H1 (cell line): ENCODE data around the gene PSME2. TPM values are rescaled to one million over a fixed set of nuclear protein-coding genes. Genes with fewer than 3 reads are reported as not detected.

Experiments
- CTCF ChIA-PET: fragments of 300-600 bp; sonication (Branson Sonifier 250); formaldehyde crosslinking; loops from one replicate; lab custom pipeline; 2021; ENCODE audit not compliant: partially characterized antibody; lab: Charles Lee
- POLR2A ChIA-PET: fragments of 300-600 bp; sonication (Branson Sonifier 250); formaldehyde crosslinking; loops from one replicate; lab custom pipeline; 2021; ENCODE audit warnings: inconsistent platforms; ENCODE audit not compliant: partially characterized antibody; lab: Charles Lee
- DNase-seq, 2 experiments: peaks; one replicate each; pipeline versions ENCODE4 v3.0.0 to v3.0.0-alpha.2; 2010 to 2022; ENCODE audit warnings: low spot score in 2 of 2, low read depth in 1 of 2, mixed read lengths in 1 of 2
- FAIRE-seq: peaks from 2 replicates; lab custom pipeline; 2011; peaks lifted over from hg19 to GRCh38; lab: Jason Lieb, UNC
- H2AFZ ChIP-seq: 2 replicates; pipeline ENCODE4 v1.8.1; 2012; ENCODE audit warnings: low read length, inconsistent platforms
- H2AK5ac ChIP-seq: 2 replicates; pipeline ENCODE4 v1.6.1; 2013; ENCODE audit warnings: low read depth, low read length
- H2BK120ac ChIP-seq: replicated peaks from 2 replicates; pipeline ENCODE3; 2013; ENCODE audit warnings: low read depth, low read length, inconsistent platforms
- H2BK12ac ChIP-seq: 2 replicates; pipeline ENCODE4 v1.6.1; 2013; ENCODE audit warnings: low read depth, low read length
- H2BK15ac ChIP-seq: 2 replicates; pipeline ENCODE4 v1.6.1; 2013; ENCODE audit warnings: low read length
- H2BK20ac ChIP-seq: 2 replicates; pipeline ENCODE4 v1.6.1; 2013; ENCODE audit warnings: low read length
- H2BK5ac ChIP-seq: 2 replicates; pipeline ENCODE4 v1.6.1; 2013; ENCODE audit warnings: low read depth, low read length
- H3K14ac ChIP-seq: 2 replicates; pipeline ENCODE4 v1.6.1; 2013; ENCODE audit warnings: inconsistent platforms; ENCODE audit not compliant: insufficient read length
- H3K18ac ChIP-seq: 2 replicates; pipeline ENCODE4 v1.6.1; 2013; ENCODE audit warnings: low read length; ENCODE audit errors: extremely low read depth
- H3K23ac ChIP-seq: 2 replicates; pipeline ENCODE4 v1.6.1; 2013; ENCODE audit warnings: inconsistent platforms; ENCODE audit not compliant: insufficient read length
- H3K23me2 ChIP-seq: 2 replicates; pipeline ENCODE4 v1.6.1; 2013; ENCODE audit warnings: low read depth, low read length
- H3K27ac ChIP-seq: 2 replicates; pipeline ENCODE4 v1.6.1; 2011; ENCODE audit warnings: low read depth, low read length, inconsistent platforms
- H3K27me3 ChIP-seq, 4 experiments: replicated peaks in 1 of 4; 1 replicate in 1 of 4; 2 replicates in 3 of 4; pipeline versions ENCODE4 v1.6.1 to v1.8.1; 2011 to 2013; ENCODE audit warnings: low read length in 3 of 4, mild to moderate bottlenecking in 3 of 4, inconsistent platforms in 2 of 4, mixed read lengths in 2 of 4, moderate library complexity in 1 of 4; ENCODE audit not compliant: control insufficient read depth in 3 of 4, insufficient read depth in 3 of 4; ENCODE audit errors: extremely low read depth in 1 of 4
- H3K36me3 ChIP-seq, 4 experiments: 2 replicates each; pipeline versions ENCODE4 v1.6.1 to v1.8.1; 2011 to 2013; ENCODE audit warnings: mild to moderate bottlenecking in 4 of 4, low read length in 3 of 4, moderate library complexity in 2 of 4, control low read depth in 1 of 4, inconsistent platforms in 1 of 4; ENCODE audit not compliant: insufficient read depth in 4 of 4, control insufficient read depth in 2 of 4
- H3K4ac ChIP-seq: replicated peaks from 2 replicates; pipeline ENCODE3; 2013; ENCODE audit warnings: low read length, low read depth, mixed read lengths, inconsistent platforms; ENCODE audit not compliant: insufficient read length
- H3K4me1 ChIP-seq, 4 experiments: replicated peaks in 1 of 4; 1 replicate in 1 of 4; 2 replicates in 3 of 4; pipeline versions ENCODE4 v1.6.1 to v1.8.1; 2011 to 2013; ENCODE audit warnings: low read length in 3 of 4, inconsistent platforms in 2 of 4, mixed read lengths in 1 of 4; ENCODE audit not compliant: insufficient read depth in 4 of 4, control insufficient read depth in 3 of 4
- H3K4me2 ChIP-seq, 2 experiments: 2 replicates each; pipeline versions ENCODE4 v1.6.1 to v1.8.1; 2011 to 2013; ENCODE audit warnings: low read depth in 2 of 2, low read length in 2 of 2, control low read depth in 1 of 2, inconsistent platforms in 1 of 2, mild to moderate bottlenecking in 1 of 2; ENCODE audit not compliant: insufficient read depth in 1 of 2
- H3K4me3 ChIP-seq, 4 experiments: fragments of 200-600, 300-600 bp in 1 of 4; sonication (generic), shearing (Covaris generic), sonication (Bioruptor Twin) in 1 of 4; 2 replicates each; pipeline versions ENCODE4 v1.5.1 to v1.8.1; 2011 to 2016; ENCODE audit warnings: low read length in 4 of 4, low read depth in 3 of 4, control low read depth in 2 of 4, inconsistent platforms in 2 of 4, mild to moderate bottlenecking in 2 of 4, mixed read lengths in 1 of 4, moderate library complexity in 1 of 4; ENCODE audit not compliant: insufficient read depth in 2 of 4; ENCODE audit errors: extremely low read depth in 1 of 4
- H3K56ac ChIP-seq: replicated peaks from 2 replicates; pipeline ENCODE3; 2013; ENCODE audit warnings: low read depth, mild to moderate bottlenecking, mixed read lengths, low read length, inconsistent platforms; ENCODE audit not compliant: insufficient read length
- H3K79me1 ChIP-seq: 2 replicates; pipeline ENCODE4 v1.6.1; 2013; ENCODE audit warnings: low read depth, low read length, control low read depth
- H3K79me2 ChIP-seq, 2 experiments: 2 replicates each; pipeline versions ENCODE4 v1.6.1 to v1.8.1; 2012 to 2013; ENCODE audit warnings: low read length in 2 of 2, mild to moderate bottlenecking in 2 of 2, inconsistent platforms in 1 of 2; ENCODE audit not compliant: insufficient read depth in 2 of 2, control insufficient read depth in 1 of 2
- H3K9ac ChIP-seq, 4 experiments: replicated peaks in 1 of 4; 1 replicate in 1 of 4; 2 replicates in 3 of 4; pipeline versions ENCODE4 v1.6.1 to v1.8.1; 2011 to 2013; ENCODE audit warnings: low read depth in 3 of 4, low read length in 3 of 4, control low read depth in 2 of 4, mild to moderate bottlenecking in 2 of 4, moderate library complexity in 2 of 4, inconsistent platforms in 1 of 4; ENCODE audit errors: extremely low read depth in 1 of 4
- H3K9me3 ChIP-seq, 2 experiments: 2 replicates each; pipeline versions ENCODE4 v1.6.1 to v1.8.1; 2012 to 2013; ENCODE audit warnings: mild to moderate bottlenecking in 2 of 2, moderate library complexity in 2 of 2, control low read depth in 1 of 2, inconsistent platforms in 1 of 2, low read depth in 1 of 2, low read length in 1 of 2, mixed read lengths in 1 of 2; ENCODE audit not compliant: insufficient read depth in 2 of 2
- H4K20me1 ChIP-seq, 2 experiments: replicated peaks in 1 of 2; 2 replicates each; pipeline versions ENCODE3 to v1.8.1; 2011 to 2013; ENCODE audit warnings: inconsistent platforms in 2 of 2, low read length in 2 of 2, mild to moderate bottlenecking in 1 of 2; ENCODE audit not compliant: insufficient read depth in 2 of 2, control insufficient read depth in 1 of 2
- H4K5ac ChIP-seq: 2 replicates; pipeline ENCODE4 v1.6.1; 2013; ENCODE audit warnings: low read length, low read depth, mixed read lengths, inconsistent platforms; ENCODE audit not compliant: insufficient read length
- H4K8ac ChIP-seq: 2 replicates; pipeline ENCODE4 v1.8.0; 2013; ENCODE audit warnings: mild to moderate bottlenecking, moderate library complexity, low read length, inconsistent platforms; ENCODE audit not compliant: insufficient read depth; ENCODE audit errors: extremely low read depth
- H4K91ac ChIP-seq: replicated peaks from 2 replicates; pipeline ENCODE3; 2013; ENCODE audit warnings: low read length, mixed read lengths, inconsistent platforms; ENCODE audit not compliant: insufficient read length
- BRCA1 ChIP-seq: IDR thresholded peaks from 2 replicates; pipeline ENCODE4 v1.6.1; 2012; ENCODE audit warnings: low read depth, low read length, improper control_type of control experiment
- CBX5 ChIP-seq: fragments of 300-800, 300-1000 bp; sonication (generic); IDR thresholded peaks from 2 replicates; pipeline ENCODE4 v1.7.1; 2016; ENCODE audit warnings: antibody characterized with exemption, low read length, low read depth
- CREB1 ChIP-seq: IDR thresholded peaks from 2 replicates; pipeline ENCODE4 v1.6.1; 2012; ENCODE audit warnings: inconsistent platforms
- CTCF ChIP-seq, 3 experiments: IDR thresholded peaks; 1 replicate in 2 of 3; 2 replicates in 1 of 3; pipeline versions ENCODE4 v1.5.1 to v1.6.1; 2011; ENCODE audit warnings: low read length in 3 of 3, mild to moderate bottlenecking in 3 of 3, inconsistent platforms in 2 of 3, low read depth in 1 of 3, moderate library complexity in 1 of 3; ENCODE audit not compliant: insufficient read depth in 1 of 3; ENCODE audit errors: control extremely low read depth in 1 of 3
- GABPA ChIP-seq: IDR thresholded peaks from 2 replicates; pipeline ENCODE4 v1.6.1; 2011; ENCODE audit warnings: mild to moderate bottlenecking, low read length, moderate library complexity, borderline replicate concordance; ENCODE audit not compliant: insufficient read depth
- HDAC2 ChIP-seq, 2 experiments: fragments of 300-600 bp in 1 of 2; sonication (generic) in 1 of 2; IDR thresholded peaks; 2 replicates each; pipeline ENCODE4 v1.6.1; 2011 to 2012; ENCODE audit warnings: low read depth in 2 of 2, low read length in 2 of 2, mild to moderate bottlenecking in 2 of 2, moderate library complexity in 2 of 2, borderline replicate concordance in 1 of 2, inconsistent platforms in 1 of 2
- KDM5A ChIP-seq: fragments of 200-600 bp; IDR thresholded peaks from 2 replicates; pipeline ENCODE4 v1.7.1; 2012; ENCODE audit warnings: mild to moderate bottlenecking, low read length, inconsistent platforms, mixed read lengths
- RXRA ChIP-seq: IDR thresholded peaks from 2 replicates; pipeline ENCODE4 v1.6.1; 2011; ENCODE audit warnings: low read depth, mild to moderate bottlenecking, low read length, moderate library complexity; ENCODE audit not compliant: insufficient read depth
- SIN3A ChIP-seq, 2 experiments: IDR thresholded peaks in 1 of 2; conservative IDR thresholded peaks in 1 of 2; 2 replicates each; pipeline ENCODE4 v1.6.1; 2011 to 2012; ENCODE audit warnings: low read length in 2 of 2, improper control_type of control experiment in 1 of 2, low read depth in 1 of 2, mild to moderate bottlenecking in 1 of 2
- SIX5 ChIP-seq: IDR thresholded peaks from 2 replicates; pipeline ENCODE4 v1.6.1; 2011; ENCODE audit warnings: mild to moderate bottlenecking, low read depth, low read length
- WGBS, 2 experiments: shearing (Covaris generic) in 1 of 2; methylation state at CpG; one replicate each; pipeline versions ENCODE4 v1.1.6 to v1.1.7; 2013 to 2015; ENCODE audit warnings: low lambda C conversion rate in 2 of 2, mixed read lengths in 2 of 2, inconsistent platforms in 1 of 2, low coverage in 1 of 2, missing lambda C conversion rate in 1 of 2; ENCODE audit not compliant: insufficient replicate concordance in 2 of 2, insufficient coverage in 1 of 2, insufficient read length in 1 of 2; ENCODE audit errors: extremely low coverage in 1 of 2, missing lambda C conversion rate in 1 of 2; 5-methylcytosine and 5-hydroxymethylcytosine counted together
- polyA plus RNA-seq, 7 experiments: library from polyadenylated mRNA; depleted of rRNA in 3 of 7; stranded (reverse) in 5 of 7; unstranded in 2 of 7; fragments of >200 nt in 5 of 7; fragments of 200-250 nt in 2 of 7; gene quantifications; 1 replicate in 5 of 7; 2 replicates in 1 of 7; 4 replicates in 1 of 7; pipeline versions ENCODE4 v1.2.1 to v1.2.3, GENCODE V29; 2011 to 2013; ENCODE audit warnings: missing spikeins in 2 of 7, mixed read lengths in 2 of 7
- total RNA-seq: library from RNA; stranded (reverse); fragmentation: NEBNext Ultra II Directional; extraction: Animal tissue kit (Norgen Biotek cat#: 25700); gene quantifications from 2 replicates; pipeline ENCODE4 v1.2.1, GENCODE V29; 2021

Gene PSME2
- total and polyA plus RNA-seq, 2 of the 8 experiments (the other 6 are each of a cell fraction or from before 2014, with no cell fraction given) = 71.8 to 111 TPM

- no peaks in the 10 kb centered on the region for H3K79me1 ChIP-seq
- no peak overlapping the region for H3K27ac ChIP-seq
- no peak overlapping the region for H3K56ac ChIP-seq
- no peaks in the 10 kb centered on the region for H3K79me2 ChIP-seq
- H3K4me2 ChIP-seq = no peak overlapping the region
- no peak overlapping the region for H3K9ac ChIP-seq
- H2BK12ac ChIP-seq = no peak overlapping the region
- H2BK15ac ChIP-seq = no peak overlapping the region
- WGBS, 2 experiments = 93% methylated on average over 14 of the region's 14 CpGs; no CpG with 5 or more reads in 1 of the 2 experiments
- H3K23ac ChIP-seq = no peak overlapping the region
- H2BK20ac ChIP-seq = no peak overlapping the region
- H4K91ac ChIP-seq = no peak overlapping the region
- H3K4ac ChIP-seq = no peak overlapping the region
- TF ChIP-seq GABPA (no peak), SIX5 (no peak), RXRA (no peak), CBX5 (no peak), BRCA1 (no peak), KDM5A (no peak), SIN3A (conservative IDR thresholded peaks at IDR 0.05 in 1 of 2, IDR thresholded peaks at IDR 0.05 in 1 of 2; ENCODE audit: low read depth in 1 of 2, low read length in 2 of 2) (no peak), CTCF (IDR thresholded peaks at IDR 0.05; ENCODE audit: control extremely low read depth in 1 of 3, insufficient read depth in 1 of 3, low read depth in 1 of 3, low read length in 3 of 3) (no peak), HDAC2 (IDR thresholded peaks at IDR 0.05; ENCODE audit: borderline replicate concordance in 1 of 2, low read depth in 2 of 2, low read length in 2 of 2) (no peak), CREB1 (no peak)
- no peak overlapping the region for H2BK120ac ChIP-seq
- H3K36me3 ChIP-seq = peaks cover 0 to 26% (median 11%) of the 10 kb centered on the region in 4 experiments; a peak in 7 of 8 replicates
- H3K18ac ChIP-seq = no peak overlapping the region
- H2AK5ac ChIP-seq = no peak overlapping the region
- H3K23me2 ChIP-seq = 0 out of 2 replicates have a peak, but pooled peaks cover 2% of the 10 kb centered on the region
- H4K8ac ChIP-seq = no peak overlapping the region
- no peak overlapping the region for H3K14ac ChIP-seq
- no peak overlapping the region for H3K4me3 ChIP-seq
- ChIA-PET POLR2A (interaction anchor here (0.8 to 7.6 kb wide), 8 partner anchors 9 to 59 kb away, joined by 3 to 93 read pairs (median 4); partner anchors contain the start of genes PSME2, RNF31 and TM9SF1), CTCF (interaction anchor here (1.2 kb wide), 1 partner anchor 133 kb away, joined by 3 read pairs; no protein-coding TSS in a partner anchor)
- no peaks in the 10 kb centered on the region for H3K9me3 ChIP-seq
- no peak overlapping the region for H4K5ac ChIP-seq
- H4K20me1 ChIP-seq = peaks cover 0 to 16% of the 10 kb centered on the region in 2 experiments
- peaks cover 0 to 10% (median 2%) of the 10 kb centered on the region in 4 experiments; a peak in 3 of 7 replicates for H3K4me1 ChIP-seq
- DNase-seq = no peak
- FAIRE-seq = no peak
- no peak overlapping the region for H2AFZ ChIP-seq
- no peaks in the 10 kb centered on the region for H3K27me3 ChIP-seq
- no peak overlapping the region for H2BK5ac ChIP-seq
Measured at GRCh38 chr14:24164518-24164991, 18.1 kb upstream of the PSME2 start.
